NCI-H2227 (cell line): ENCODE results near the gene CEACAM18.

Experiments used
- DNase-seq: peaks from one replicate; lab custom pipeline; 2025; ENCODE audit not compliant: unreplicated experiment; lab: John Stamatoyannopoulos, UW

CEACAM18 gene

GRCh38 chr19:51524666-51525264, 46.4 kb downstream of the CEACAM18 start:
- DNase-seq, result no peak

DNA sequence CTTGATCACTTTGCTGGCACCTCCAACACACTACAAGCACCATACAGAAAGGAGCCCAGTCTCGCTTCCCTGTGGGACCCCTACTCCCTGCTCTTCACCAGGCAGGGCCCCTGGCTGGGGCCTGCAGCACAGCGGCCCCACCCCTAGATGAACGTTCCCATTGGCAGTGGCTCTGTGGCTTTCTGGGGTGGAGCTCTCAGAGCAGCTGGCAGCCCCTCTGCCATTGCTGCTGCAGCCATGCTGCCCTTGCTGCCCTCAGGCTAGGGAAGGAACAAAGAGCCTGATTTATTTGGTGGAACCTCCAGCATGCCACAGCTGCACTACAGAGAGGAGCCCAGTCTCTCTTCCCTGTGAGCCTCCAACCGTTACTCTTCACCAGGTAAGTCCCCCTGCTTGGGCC, 47.3 kb downstream of the CEACAM18 start:
- DNase-seq, result no peak

GRCh38 chr19:51529301-51529700, 51.0 kb downstream of the CEACAM18 start:
- no peak for DNase-seq

DNA sequence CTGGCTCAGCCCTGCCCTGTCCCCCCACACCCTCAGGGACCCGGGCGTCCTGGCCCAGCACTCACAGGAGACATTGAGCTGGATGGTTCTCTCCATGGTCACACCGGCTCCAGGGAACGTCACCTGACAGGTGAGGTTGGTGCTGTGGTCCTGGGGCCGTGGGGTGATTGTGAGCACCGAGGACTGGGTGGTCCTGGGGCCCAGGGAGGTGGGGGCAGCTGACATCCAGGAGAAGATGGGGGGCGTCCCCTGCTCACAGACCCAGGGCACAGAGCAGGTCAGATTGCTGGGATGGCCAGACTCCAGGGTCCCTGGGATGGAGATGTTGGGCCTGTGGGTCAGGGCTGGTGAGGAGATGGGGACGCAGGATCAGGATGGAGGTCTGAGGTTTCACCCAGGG, 52.3 kb downstream of the CEACAM18 start:
- DNase-seq, result no peak

GRCh38 chr19:51531349-51532315, 53.3 kb downstream of the CEACAM18 start, which contains the start of gene SIGLEC6:
TSS of gene SIGLEC6 (minus strand) at chr19:51531670. CDS start at chr19:51531648, 22 bp downstream.
- no peak for DNase-seq

DNA sequence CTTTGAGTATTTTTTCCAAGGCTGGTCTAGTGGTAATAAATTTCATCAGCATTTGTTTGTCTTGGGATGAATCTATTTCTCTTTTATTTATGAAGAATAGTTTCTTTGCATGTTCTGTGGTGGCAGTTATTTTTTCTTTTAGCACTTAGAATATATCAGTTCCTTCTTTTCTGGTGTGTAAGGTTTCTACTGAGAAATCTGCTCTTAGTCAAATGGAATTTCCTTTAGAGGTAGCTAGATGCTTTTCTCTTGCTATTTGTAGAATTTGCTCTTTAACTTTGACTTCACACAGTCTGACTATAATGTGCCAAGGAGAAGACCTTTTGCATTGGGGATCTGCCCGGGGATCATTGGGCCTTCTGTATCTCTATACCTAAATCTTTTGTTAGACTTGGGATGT, 57.2 kb downstream of the CEACAM18 start:
- no peak for DNase-seq

DNA sequence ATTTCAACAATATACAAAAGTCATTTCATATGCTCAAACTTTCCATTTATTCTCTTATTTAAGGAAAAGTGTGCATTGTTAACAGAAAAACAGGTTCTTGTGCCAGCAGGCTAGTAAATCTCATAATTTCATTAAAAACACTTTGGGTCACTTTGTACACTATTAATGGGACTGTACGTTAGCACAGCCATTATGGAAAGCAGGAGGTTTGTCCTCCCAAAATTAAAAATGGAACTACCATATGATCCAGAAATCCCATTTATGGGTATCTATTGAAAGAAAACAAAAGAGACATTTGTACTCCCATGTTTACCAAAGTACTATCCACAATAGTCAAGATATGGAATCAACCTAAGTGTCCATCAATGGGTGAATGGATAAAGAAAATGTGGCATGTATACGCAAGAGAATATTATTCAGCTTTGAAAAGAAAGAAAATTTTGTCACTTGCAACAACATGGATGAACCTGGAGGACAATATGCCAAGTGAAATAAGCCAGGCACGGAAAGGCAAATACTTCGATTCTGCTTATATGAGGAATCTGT, 61.6 kb downstream of the CEACAM18 start:
- no peak for DNase-seq
